Putamen (tissue), 1 donor: ENCODE measurements around the gene PAPLN.

Experiments
- DNase-seq: peaks from one replicate; pipeline ENCODE4 v3.0.0-alpha.2; 2016; ENCODE audit warnings: low spot score

PAPLN gene

GRCh38 chr14:73245480-73246325 lies 8.4 kb downstream of the PAPLN start:
- DNase-seq: no peak

DNA sequence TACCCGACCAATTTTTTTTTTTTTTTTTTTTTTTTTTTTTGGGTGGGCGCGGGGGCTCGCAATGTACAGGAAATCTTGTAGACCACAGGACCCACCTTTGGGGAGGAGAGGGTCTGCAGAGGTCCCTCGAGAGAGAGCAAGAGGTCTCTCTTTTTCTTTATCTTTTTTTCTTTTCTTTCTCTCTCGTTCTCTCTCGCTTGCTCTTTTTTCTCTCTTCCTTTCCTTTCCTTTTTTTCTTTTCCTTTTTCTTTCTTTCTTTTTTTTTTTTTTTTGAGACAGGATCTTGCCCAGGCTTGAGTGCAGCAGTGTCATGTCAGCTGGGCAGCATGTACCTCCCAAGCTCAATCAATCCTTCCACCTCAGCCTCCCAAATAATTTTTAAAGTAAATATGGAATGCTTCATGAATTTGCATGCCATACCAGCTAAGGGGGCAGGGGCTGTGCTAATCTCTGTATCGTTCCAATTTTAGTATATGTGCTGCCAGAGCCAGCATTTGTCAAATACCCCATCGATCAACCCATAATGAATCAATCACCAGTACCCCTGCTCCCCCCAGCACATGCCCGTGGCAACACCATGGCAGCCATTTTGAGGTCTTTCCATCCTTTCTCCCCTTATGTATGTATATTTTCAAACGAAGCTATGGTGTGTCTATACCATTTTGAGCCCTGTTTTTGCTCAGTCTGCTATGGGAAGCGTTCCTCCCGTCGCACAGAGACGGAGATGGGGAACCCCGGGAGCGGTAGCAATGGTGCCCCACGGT lies 9.3 kb downstream of the PAPLN start:
- DNase-seq: no peak

GRCh38 chr14:73248108-73248868 lies 11.0 kb downstream of the PAPLN start:
- DNase-seq: no peak

DNA sequence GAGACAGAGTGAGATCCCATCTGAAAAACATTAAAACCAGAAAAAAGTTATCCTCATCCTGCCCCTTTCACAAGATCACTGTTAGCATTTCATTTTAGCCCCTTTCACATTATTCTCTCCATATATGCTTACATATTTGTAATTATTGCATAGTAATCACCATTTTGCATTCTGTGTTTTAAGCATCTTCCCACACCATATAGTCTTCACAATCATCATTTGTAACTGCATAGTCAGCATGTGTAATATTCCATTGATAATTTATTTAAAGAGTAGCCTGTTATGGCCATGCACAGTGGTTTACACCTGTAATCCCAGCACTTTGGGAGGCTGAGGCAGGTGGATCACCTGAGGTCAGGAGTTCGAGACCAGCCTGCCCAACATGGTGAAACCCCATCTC lies 11.8 kb downstream of the PAPLN start:
- no peak for DNase-seq

DNA sequence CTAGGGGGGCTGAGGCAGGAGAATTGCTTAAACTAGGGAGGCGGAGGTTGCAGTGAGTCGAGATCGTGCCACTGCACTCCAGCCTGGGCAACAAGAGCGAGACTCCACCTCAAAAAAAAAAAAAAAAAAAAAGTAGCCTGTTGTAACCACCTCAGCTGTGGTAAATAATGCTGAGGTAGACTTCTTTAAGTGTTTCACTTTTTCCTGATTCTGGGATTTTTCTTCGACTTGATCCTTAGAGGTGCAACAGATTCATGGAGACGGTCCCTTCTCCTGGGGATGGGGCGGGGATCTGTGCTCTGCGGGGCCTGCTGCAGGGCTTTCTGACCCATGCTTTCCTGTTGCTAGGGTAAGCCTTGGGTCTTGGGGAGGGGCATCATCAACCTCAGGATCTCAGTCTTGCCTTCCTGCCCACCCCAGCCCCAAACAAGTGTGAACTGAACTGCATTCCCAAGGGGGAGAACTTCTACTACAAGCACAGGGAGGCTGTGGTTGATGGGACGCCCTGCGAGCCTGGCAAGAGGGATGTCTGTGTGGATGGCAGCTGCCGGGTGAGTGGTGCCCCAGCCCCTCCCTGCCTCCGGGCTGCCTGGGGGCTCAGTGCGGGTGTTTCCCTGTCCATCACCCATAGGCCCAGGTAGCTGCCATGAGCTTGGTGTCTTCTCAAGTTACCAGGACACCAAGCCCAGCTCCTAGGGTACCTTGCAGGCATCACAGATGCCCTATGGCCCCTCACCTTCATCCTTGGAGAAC lies 12.4 kb downstream of the PAPLN start:
- DNase-seq: no peak

GRCh38 chr14:73250317-73250713 lies 13.0 kb downstream of the PAPLN start:
- DNase-seq: no peak

DNA sequence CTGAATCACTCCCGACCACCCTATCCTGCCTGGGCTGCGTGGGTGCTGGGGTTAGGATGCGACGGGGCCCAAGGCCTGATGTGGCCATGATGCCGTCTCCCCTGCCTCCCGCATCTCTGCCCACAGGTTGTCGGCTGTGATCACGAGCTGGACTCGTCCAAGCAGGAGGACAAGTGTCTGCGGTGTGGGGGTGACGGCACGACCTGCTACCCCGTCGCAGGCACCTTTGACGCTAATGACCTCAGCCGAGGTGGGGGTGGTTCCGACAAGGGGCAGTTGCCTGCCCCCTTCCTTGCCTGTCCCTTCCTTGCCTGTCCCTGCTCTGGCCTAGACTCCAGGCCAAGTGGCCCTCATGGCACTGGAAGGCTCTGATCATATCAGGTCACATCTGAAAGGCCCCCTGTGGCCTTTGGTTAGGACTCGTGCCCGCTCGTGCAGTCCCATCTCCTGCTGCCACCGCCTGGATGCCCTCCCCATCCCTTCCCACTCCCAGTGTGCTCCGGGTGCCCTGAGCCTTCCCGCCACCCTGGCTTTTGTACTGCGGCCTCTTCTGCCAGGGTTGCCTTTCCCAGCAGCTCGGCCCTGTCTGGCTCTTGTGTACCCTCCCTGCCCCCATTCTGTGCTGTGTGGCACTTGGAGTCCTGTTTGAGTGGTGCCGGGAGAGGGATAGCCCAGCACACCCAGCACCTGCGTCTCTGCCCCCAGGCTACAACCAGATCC lies 13.6 kb downstream of the PAPLN start:
- no peak for DNase-seq

- no peak for DNase-seq
Observed at GRCh38 chr14:73251516-73252215, 14.4 kb downstream of the PAPLN start.

DNA sequence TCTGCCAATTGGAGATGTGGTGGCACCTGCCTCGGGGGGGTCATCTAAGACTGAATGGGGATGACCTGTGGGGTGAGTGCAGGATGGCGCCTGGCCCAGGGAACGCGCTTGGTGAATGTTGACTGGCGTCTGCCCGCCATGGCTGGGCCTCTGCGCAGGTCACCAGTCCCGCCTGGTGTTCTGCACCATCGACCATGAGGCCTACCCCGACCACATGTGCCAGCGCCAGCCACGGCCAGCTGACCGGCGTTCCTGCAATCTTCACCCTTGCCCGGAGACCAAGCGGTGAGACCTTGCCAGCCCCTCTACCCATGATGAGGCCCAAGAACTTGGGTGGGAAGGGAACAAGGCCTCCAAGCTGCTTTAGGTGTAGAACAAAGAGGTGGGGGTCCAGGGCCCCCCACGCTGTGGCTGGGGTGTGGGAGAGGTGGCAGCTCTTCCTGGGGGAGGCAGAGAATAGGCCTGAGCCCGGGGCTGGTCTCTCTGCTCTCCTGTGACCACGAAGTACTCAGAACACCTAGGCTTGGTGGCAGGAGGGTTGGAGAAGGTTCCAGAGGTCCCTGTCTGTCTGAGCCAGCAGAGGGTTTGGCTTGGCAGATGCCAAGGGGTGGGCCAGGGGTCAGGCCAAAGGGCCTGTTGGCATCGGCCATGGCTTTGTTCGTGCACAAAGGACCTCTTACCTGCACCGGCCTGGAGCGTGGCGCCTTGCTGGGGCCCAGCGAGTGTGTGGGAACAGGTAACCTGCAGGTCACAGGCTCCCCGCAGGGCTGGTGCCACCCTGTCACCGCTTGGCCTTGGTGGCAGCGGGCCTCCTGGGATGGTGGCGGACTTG lies 15.4 kb downstream of the PAPLN start:
- DNase-seq: no peak

- DNase-seq: no peak
Observed at GRCh38 chr14:73253323-73253610, 16.0 kb downstream of the PAPLN start.

DNA sequence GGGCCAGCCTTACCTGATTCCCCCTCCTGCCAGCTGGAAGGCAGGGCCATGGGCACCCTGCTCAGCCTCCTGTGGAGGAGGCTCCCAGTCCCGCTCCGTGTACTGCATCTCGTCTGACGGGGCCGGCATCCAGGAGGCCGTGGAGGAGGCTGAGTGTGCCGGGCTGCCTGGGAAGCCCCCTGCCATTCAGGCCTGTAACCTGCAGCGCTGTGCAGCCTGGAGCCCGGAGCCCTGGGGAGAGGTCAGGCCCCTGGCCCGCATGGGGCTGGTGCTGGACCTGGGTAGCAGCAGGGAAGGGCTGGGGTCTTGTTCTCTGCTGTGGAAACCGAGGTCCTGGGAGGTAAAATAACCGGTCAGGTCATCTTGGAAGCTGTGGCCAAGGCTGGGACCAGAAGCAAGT lies 16.4 kb downstream of the PAPLN start:
- DNase-seq: no peak

- DNase-seq: no peak
Observed at GRCh38 chr14:73254247-73255004, 17.1 kb downstream of the PAPLN start.

DNA sequence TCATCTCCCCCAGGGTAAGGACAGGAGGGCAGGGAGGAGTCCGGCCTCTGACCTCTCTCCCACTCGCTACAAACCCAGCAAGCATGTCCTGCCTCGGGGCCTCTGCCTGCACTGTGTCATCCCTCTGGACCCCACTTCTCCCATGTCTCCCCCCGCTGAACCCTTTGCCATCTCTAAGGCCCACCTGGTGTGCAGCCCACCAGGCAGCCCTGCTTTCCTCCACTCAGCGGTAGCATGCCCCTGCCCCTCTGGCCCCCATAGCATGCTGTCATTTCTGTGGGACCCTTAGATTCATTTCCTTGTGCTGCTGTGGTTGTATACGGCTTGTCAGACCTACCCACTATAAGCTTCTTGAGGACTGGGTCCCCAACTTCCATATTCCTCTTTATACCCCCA lies 17.7 kb downstream of the PAPLN start:
- no peak for DNase-seq

- no peak for DNase-seq
Observed at GRCh38 chr14:73255693-73256225, 18.5 kb downstream of the PAPLN start.

GRCh38 chr14:73258076-73258475 lies 20.8 kb downstream of the PAPLN start:
- no peak for DNase-seq

GRCh38 chr14:73258845-73259611 lies 21.7 kb downstream of the PAPLN start:
- DNase-seq: no peak

GRCh38 chr14:73259837-73260236 lies 22.5 kb downstream of the PAPLN start:
- no peak for DNase-seq

GRCh38 chr14:73260574-73260973 lies 23.3 kb downstream of the PAPLN start:
- no peak for DNase-seq
